MM.1S (cell line): ENCODE measurements around the gene SLC66A3.

Source experiments
- DNase-seq: peaks from one replicate; pipeline ENCODE4 v3.0.0-alpha.2; 2015
- H2AFZ ChIP-seq: fragments of 300-600 bp; sonication (generic); 2 replicates; pipeline ENCODE4 v1.6.0; 2016; ENCODE audit warnings: antibody characterized with exemption, low read length
- H3F3A ChIP-seq: fragments of 300-600 bp; sonication (generic); 2 replicates; pipeline ENCODE4 v1.6.1; 2016; ENCODE audit warnings: mild to moderate bottlenecking, antibody characterized with exemption, low read length, moderate library complexity, mixed read lengths; ENCODE audit not compliant: insufficient read depth
- H3K27ac ChIP-seq: fragments of 300-600 bp; sonication (generic); 2 replicates; pipeline ENCODE4 v1.5.1; 2016; ENCODE audit warnings: mild to moderate bottlenecking, low read length
- H3K27me3 ChIP-seq: fragments of 300-600 bp; sonication (generic); replicated peaks from 2 replicates; pipeline ENCODE4 v1.6.0; 2016; ENCODE audit warnings: low read length; ENCODE audit not compliant: insufficient read depth
- H3K36me3 ChIP-seq: fragments of 300-600 bp; sonication (generic); replicated peaks from 2 replicates; pipeline ENCODE4 v1.6.1; 2016; ENCODE audit warnings: mild to moderate bottlenecking, low read length, mixed read lengths; ENCODE audit not compliant: insufficient read depth
- H3K4me1 ChIP-seq: fragments of 300-600 bp; sonication (generic); 2 replicates; pipeline ENCODE4 v1.6.1; 2016; ENCODE audit warnings: low read length, mixed read lengths
- H3K4me2 ChIP-seq: fragments of 300-600 bp; sonication (generic); 2 replicates; pipeline ENCODE4 v1.6.0; 2016; ENCODE audit warnings: low read depth, low read length
- H3K4me3 ChIP-seq: fragments of 300-600 bp; sonication (generic); 2 replicates; pipeline ENCODE4 v1.5.1; 2016; ENCODE audit warnings: low read length, mixed read lengths
- H3K79me2 ChIP-seq: fragments of 300-600 bp; sonication (generic); 2 replicates; pipeline ENCODE4 v1.6.1; 2016; ENCODE audit warnings: mixed run types, low read length, mixed read lengths
- H3K9ac ChIP-seq: fragments of 300-600 bp; sonication (generic); 2 replicates; pipeline ENCODE4 v1.6.1; 2016; ENCODE audit warnings: low read length, mixed read lengths
- H3K9me2 ChIP-seq: fragments of 300-600 bp; sonication (generic); replicated peaks from 2 replicates; pipeline ENCODE4 v1.6.1; 2016; ENCODE audit warnings: mild to moderate bottlenecking, low read length, mixed read lengths; ENCODE audit not compliant: insufficient read depth
- H3K9me3 ChIP-seq: fragments of 300-600 bp; sonication (generic); replicated peaks from 2 replicates; pipeline ENCODE4 v1.6.1; 2016; ENCODE audit warnings: mild to moderate bottlenecking, low read length, mixed read lengths; ENCODE audit not compliant: insufficient read depth
- H4K20me1 ChIP-seq: fragments of 300-600 bp; sonication (generic); 2 replicates; pipeline ENCODE4 v1.6.1; 2016; ENCODE audit warnings: mild to moderate bottlenecking, low read length, moderate library complexity, mixed read lengths; ENCODE audit not compliant: insufficient read depth
- CTCF ChIP-seq: fragments of 300-600 bp; sonication (generic); IDR thresholded peaks from 2 replicates; pipeline ENCODE4 v1.5.1; 2016; ENCODE audit warnings: antibody characterized with exemption, low read length, mixed read lengths
- EZH2 ChIP-seq: fragments of 300-600 bp; sonication (generic); optimal IDR thresholded peaks from 2 replicates; pipeline ENCODE3; 2017; ENCODE audit warnings: low read depth, mild to moderate bottlenecking, antibody characterized with exemption, low read length, mixed read lengths
- EZH2phosphoT487 ChIP-seq: fragments of 300-600 bp; sonication (generic); IDR thresholded peaks from 2 replicates; pipeline ENCODE4 v1.6.1; 2018; ENCODE audit warnings: antibody characterized with exemption, low read length

SLC66A3 gene

GRCh38 chr2:11187083-11187619 lies 31.9 kb downstream of the SLC66A3 start:
- Histone ChIP-seq H3K36me3 (no peaks in the 10 kb centered on the region; the same call in 1 of the 2 replicates), H3K9me2 (no peaks in the 10 kb centered on the region), H3K79me2 (no peaks in the 10 kb centered on the region), H3K4me3 (no peak overlapping the region), H3K4me1 (no peaks in the 10 kb centered on the region), H3K27me3 (no peaks in the 10 kb centered on the region), H3F3A (no peaks in the 10 kb centered on the region), H2AFZ (no peak overlapping the region), H3K9me3 (no peaks in the 10 kb centered on the region), H4K20me1 (no peaks in the 10 kb centered on the region), H3K4me2 (no peak overlapping the region), H3K9ac (no peak overlapping the region), H3K27ac (no peak overlapping the region)
- TF ChIP-seq EZH2 = no peak
- no peak for TF ChIP-seq CTCF
- TF ChIP-seq EZH2phosphoT487 = no peak
- no peak for DNase-seq

GRCh38 chr2:11187731-11188130 lies 32.5 kb downstream of the SLC66A3 start:
- Histone ChIP-seq H3K27me3 (no peaks in the 10 kb centered on the region), H2AFZ (no peak overlapping the region), H3K9me2 (no peaks in the 10 kb centered on the region), H3K79me2 (no peaks in the 10 kb centered on the region), H3K36me3 (no peaks in the 10 kb centered on the region; the same call in 1 of the 2 replicates), H3K4me3 (no peak overlapping the region), H4K20me1 (no peaks in the 10 kb centered on the region), H3K4me1 (no peaks in the 10 kb centered on the region), H3K27ac (no peak overlapping the region), H3K4me2 (no peak overlapping the region), H3K9me3 (no peaks in the 10 kb centered on the region), H3F3A (no peaks in the 10 kb centered on the region), H3K9ac (no peak overlapping the region)
- no peak for DNase-seq
- TF ChIP-seq EZH2 (no peak), EZH2phosphoT487 (no peak), CTCF (no peak)

GRCh38 chr2:11196246-11196645 lies 41.0 kb downstream of the SLC66A3 start:
- Histone ChIP-seq H3K27me3 (no peaks in the 10 kb centered on the region), H3K79me2 (no peaks in the 10 kb centered on the region), H3K9me3 (no peaks in the 10 kb centered on the region), H3K27ac (no peak overlapping the region), H3K4me3 (no peak overlapping the region), H3K4me1 (no peaks in the 10 kb centered on the region), H3K36me3 (no peaks in the 10 kb centered on the region; the same call in 1 of the 2 replicates), H4K20me1 (no peaks in the 10 kb centered on the region), H3K4me2 (no peak overlapping the region), H3F3A (0 out of 2 replicates have a peak, but pooled peaks cover 3% of the 10 kb centered on the region), H3K9ac (no peak overlapping the region), H3K9me2 (no peaks in the 10 kb centered on the region), H2AFZ (no peak overlapping the region)
- TF ChIP-seq CTCF (no peak), EZH2 (no peak), EZH2phosphoT487 (no peak)
- DNase-seq = no peak
